ENCODE data around the gene SHISA8.
"Not testable (repeated sequence)": the region's sequence is repeated elsewhere in the genome, so short reads cannot be mapped to it uniquely, and the experiment has no call there.

Gene SHISA8

DNA sequence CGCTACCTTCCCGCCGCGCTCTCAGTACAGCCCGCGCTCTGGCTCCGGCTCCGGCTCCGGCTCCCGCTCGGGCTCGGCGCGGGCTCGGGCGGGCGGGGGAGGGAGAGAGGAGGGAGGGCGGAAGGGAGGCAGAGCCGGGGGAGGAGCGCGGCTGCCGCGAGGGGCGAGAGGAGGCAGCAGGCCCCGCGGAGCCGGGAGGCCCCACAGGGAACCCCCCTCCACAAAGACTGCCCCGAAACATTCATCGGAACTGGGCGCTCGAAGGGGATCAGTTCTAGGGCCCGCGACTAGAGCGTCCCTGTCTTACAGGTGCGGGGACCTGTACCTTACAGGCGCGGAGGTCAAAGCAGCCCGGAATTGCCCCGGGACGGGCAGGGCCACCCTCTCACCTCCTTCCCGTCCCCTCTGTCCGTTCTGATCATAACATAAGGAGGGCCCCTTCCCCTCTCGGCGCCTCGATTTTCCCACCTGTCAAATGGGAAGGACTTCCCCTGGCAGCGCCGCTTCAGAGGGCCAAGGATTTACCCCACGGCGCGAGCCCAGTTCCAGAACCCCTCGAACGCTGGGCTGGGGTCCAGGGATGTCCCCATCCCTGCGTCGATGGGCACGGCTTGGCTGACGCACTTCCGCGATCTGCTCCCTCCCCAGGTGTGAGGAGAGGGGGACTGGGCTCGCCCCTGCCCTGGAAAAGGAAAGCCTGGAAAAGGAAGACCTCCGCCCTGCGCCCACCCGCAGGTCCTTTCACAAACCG is at the start of gene SHISA8:
SHISA8 (minus strand) TSS at position 40 of the 751 bp plus-strand sequence. CDS start 407 bp downstream, outside the sequence.
- DNase-seq (ENCODE audit: low spot score): peak; percentile 83

DNA sequence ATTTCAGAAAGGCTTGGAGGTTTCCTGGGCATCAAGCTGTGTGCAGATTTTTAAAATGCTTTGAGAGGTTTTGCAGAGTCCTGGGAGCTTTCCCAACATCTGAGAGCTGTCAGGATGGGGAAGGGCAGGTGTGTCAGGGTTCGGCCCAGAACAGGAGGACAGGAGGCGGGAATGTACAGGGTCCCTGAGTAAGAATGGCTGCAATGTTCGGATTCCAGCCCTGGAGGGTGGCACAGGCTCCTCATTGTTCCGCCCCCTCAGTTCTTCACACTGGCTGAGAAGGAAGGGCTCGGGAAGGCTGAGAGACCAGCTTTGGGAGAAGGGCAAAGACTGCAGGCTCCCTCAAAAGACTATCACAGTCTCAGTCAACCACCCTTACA is 49.2 kb upstream of the SHISA8 start:
- DNase-seq (ENCODE audit: low spot score): no peak

- no peak for DNase-seq (ENCODE audit: low spot score)
These were observed 48.7 kb upstream of the SHISA8 start for GRCh38 chr22:41963453-41964111.

GRCh38 chr22:41957941-41958556 is 43.2 kb upstream of the SHISA8 start:
- no peak for DNase-seq (ENCODE audit: low spot score)

DNA sequence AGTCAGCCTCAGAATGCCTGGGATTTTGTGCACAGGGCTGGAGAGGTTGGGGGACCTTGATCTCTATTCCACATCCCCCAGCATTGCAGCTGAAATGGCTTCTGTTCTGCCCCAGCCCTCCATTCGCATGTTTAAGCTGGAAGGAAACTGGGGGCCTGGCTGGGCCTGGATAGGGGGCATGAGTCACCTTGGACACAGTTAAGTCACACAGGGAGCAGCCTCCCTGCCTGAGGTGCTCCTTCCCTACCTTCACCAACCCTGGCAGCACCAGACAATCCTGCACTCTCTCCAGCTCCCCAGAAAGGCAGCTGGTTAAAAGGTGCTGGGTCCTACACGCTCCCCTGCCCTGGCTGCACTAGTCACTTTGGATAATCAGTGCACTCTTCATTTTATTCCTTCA is 37.8 kb upstream of the SHISA8 start:
- no peak for DNase-seq (ENCODE audit: low spot score)

DNA sequence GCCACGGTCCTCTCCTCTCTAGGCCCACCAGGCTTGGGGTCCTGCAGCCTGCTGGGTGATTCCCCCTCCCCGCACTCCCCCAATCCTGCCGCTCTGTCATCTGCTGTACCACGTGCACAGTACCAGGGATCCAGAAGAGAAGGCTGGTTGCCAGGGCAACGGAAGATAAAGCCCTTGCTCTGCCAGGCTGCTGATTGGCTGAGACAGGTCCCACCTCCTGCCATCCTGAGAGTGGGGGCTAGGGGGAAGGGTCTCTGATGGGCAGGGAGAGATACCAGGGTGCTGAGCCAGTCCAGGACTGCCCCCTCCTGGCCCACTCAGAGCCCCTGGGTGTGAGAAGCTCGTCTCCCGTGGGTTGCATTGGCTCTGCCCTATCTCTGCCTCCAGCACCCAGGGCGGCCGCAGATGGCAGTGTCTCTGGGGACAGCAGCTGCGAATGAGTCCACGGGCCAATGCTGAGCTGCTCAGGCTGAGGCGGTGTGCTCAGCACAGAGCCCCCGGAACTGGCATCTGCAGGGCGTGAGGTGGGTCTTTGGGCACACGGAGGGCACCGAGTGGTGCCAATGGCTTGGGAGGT is 37.1 kb upstream of the SHISA8 start, which contains the start of gene SMIM45:
SMIM45 (plus strand) TSS at position 253 of the 577 bp plus-strand sequence.
- no peak for DNase-seq (ENCODE audit: low spot score)

DNA sequence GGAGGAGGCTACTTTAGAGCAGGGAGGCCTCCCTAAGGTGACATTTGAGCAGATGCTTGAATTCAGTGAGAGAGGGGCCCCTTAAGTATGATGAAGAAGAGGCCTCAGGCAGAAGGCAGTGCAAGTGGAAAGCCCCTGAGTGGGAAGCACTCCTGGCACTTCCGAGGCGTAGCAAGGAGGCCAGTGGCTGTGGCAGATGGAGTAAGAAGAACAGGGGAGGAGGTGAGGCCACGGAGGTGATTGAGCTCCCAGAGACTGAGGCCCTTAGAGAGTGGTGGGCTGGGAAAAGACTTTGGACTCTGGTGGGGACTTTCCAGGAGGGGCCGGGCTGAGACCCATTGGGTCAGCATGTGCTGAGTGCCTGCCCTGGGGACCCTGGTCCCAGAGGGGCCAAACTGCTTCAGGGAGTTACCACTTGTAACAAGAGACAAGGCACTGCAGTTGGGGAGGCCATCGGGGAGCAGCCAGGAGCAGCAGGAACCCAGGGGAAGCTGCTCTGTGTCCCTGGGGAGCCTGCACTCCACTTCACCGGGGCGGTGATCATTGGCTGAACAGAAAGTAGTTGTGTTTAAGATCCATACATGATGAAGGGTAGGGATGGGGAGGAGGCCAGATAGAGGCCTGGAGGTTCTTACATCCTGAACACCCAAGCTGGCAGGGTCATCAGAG is 34.6 kb upstream of the SHISA8 start:
- no peak for DNase-seq (ENCODE audit: low spot score)

- DNase-seq (ENCODE audit: low spot score): not testable (repeated sequence)
These were observed 34.0 kb upstream of the SHISA8 start for GRCh38 chr22:41948928-41949296.

DNA sequence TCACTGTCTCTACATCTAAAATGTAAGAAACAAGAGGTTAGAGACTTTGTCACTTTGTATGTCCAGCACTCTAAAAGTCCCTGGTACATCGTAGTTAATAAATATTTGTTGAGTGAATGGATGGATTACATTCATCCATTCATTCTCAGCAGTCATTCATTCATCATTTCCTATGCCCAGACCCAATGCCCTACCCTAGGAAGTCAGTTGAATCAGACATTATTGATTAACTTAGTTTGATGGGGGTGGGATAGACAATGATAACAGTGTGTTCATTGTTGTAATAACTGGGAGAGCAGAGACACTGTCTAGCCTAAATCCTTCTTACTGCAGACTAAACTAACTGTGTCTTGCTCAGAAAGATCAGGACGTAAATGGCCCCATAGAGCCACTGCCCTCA is 33.3 kb upstream of the SHISA8 start:
- DNase-seq (ENCODE audit: low spot score): no peak

- DNase-seq (ENCODE audit: low spot score): no peak
These were observed 32.7 kb upstream of the SHISA8 start for GRCh38 chr22:41947424-41948080.

GRCh38 chr22:41946629-41947423 is 32.0 kb upstream of the SHISA8 start, which contains the start of gene CENPM:
TSS of gene CENPM (minus strand) at chr22:41947152. CDS start at chr22:41947076, 76 bp downstream.
- peak; percentile 96 for DNase-seq (ENCODE audit: low spot score)

DNA sequence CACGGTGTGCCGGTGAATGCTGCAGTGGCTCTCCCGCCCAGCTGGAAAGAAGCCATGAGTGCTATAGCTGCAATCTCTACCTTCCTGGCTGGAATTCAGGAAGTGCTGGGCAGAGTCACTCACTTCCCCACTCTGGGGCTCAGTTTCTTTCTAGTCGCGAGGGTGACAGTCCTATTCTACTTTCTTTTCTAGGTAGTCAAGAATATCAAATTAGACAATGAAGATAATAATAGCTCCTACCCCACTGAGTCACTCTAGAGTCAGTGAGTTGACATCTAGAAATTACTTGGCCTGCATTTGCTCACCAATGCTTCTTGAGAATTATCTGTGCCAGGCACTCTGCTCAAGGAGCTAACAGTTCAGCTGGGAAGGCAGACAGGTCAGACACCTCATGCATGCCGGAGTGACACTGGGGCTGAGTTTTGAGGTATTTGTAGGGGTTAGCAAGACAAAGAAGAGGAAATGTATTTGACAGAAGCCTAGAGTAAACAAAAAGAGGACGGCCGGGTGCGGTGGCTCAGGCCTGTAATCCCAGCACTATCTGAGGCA is 28.9 kb upstream of the SHISA8 start:
- DNase-seq (ENCODE audit: low spot score): no peak

- DNase-seq (ENCODE audit: low spot score): peak; percentile 89
These were observed 26.2 kb upstream of the SHISA8 start for GRCh38 chr22:41940832-41941765.

- DNase-seq (ENCODE audit: low spot score): no peak
These were observed 25.3 kb upstream of the SHISA8 start for GRCh38 chr22:41939981-41940831.

DNA sequence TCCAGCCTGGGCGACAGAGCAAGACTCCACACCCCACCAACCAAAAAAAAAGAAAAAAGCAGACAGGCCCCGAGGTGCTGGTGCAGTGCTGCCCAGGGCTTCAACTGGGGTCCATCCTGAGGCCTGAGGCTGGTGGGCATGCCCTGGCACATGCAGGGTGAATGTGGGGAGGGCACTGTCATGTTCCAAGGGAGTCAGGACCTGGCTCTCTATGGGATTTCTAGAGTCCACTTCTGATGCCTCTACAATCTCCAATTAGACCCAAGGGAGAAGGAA is 22.0 kb upstream of the SHISA8 start:
- DNase-seq (ENCODE audit: low spot score): no peak

- DNase-seq (ENCODE audit: low spot score): no peak
These were observed 20.6 kb upstream of the SHISA8 start for GRCh38 chr22:41935509-41935908.

- no peak for DNase-seq (ENCODE audit: low spot score)
These were observed 20.1 kb upstream of the SHISA8 start for GRCh38 chr22:41935015-41935351.

DNA sequence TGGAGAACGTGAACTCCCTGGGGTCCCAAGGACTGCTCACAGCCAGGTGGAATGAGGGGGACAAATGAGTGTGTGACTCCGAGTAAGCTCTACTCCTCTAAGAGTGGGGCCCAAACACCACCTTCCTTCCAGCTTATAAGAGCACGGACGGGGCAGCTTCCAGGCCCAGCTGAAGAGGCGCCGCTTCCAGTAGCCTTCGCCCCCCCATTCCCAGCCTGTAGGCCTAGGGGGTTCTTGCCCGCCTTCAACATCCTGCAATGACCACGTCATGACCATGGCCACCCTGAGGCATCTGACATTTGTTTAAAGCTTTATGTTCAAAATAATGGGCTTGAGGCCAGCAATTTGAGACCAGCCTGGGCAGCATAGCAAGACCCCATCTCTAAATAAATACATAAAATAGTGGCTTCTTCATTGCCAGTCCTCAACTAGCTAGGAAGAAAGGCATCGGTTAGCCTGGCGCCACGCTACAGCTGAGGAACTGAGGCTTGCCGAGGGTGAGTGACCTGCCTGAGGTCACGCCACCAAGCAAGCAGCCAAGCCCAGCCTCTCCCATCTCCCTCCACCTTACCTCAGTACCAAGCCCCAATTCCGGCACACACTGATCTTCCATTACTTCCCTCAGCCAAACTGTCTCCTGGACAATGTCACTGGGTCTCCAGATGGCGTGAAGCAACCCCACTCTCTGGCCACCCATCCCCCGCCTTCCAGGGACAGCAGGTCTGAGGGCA is 19.6 kb upstream of the SHISA8 start:
- no peak for DNase-seq (ENCODE audit: low spot score)
